Fibroblast of the aortic adventitia (primary cell): ENCODE measurements around the gene RPS24. TPM values are rescaled to one million over a fixed set of nuclear protein-coding genes. Genes with fewer than 3 reads are reported as not detected.

Experiments used
- DNase-seq: peaks from one replicate; pipeline ENCODE4 v3.0.0-alpha.2; 2010; ENCODE audit warnings: low read depth
- H3K4me3 ChIP-seq: 2 replicates; pipeline ENCODE4 v1.5.1; 2011; ENCODE audit warnings: low read depth, mild to moderate bottlenecking, control low read depth, low read length, moderate library complexity
- total RNA-seq: library from RNA; depleted of rRNA; stranded (reverse); fragments of >200 nt; gene quantifications from 2 replicates; pipeline ENCODE4 v1.2.3, GENCODE V29; 2012; ENCODE audit warnings: low replicate concordance
- TF ChIP-seq, protein P1 (sequence below): IDR thresholded peaks from 2 replicates; pipeline ENCODE4 v1.5.1; 2011; ENCODE audit warnings: mild to moderate bottlenecking, low read length, control low read depth, inconsistent platforms; ENCODE audit not compliant: insufficient read depth

RPS24 gene
- total RNA-seq, 1 donor = 3,613 TPM

DNA sequence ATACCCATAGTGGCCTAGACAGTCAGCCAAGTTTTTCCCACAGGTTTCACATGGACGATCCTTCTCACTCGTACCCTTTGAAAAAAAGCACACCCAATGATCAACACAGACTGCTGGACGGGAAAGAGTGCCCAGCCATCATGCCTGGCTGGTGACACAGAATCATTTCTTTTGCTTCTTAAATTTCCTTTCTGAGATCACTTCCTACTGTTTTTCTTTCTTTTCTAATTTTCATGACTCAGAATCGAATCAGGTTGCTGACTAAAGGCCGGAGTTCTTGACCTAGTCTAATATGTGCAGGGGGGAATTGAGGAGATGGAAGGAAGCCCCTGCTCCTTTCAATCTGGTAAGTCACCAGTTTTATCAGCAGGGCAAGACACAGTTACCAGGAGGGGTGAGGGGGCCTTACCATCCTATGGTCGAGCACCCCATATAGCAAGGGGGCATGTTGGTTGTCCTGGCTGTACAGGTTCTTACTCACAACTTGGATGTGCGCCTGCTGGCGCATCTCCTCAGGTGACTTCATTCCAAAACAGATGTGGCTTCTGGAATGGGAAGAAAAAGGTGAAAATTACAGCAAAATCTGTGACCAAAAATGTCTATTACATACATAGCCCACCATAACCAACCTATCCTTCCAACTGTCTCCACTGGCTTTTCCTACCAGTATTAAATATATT lies 7.8 kb upstream of the RPS24 start:
- TF ChIP-seq, protein P1, sequence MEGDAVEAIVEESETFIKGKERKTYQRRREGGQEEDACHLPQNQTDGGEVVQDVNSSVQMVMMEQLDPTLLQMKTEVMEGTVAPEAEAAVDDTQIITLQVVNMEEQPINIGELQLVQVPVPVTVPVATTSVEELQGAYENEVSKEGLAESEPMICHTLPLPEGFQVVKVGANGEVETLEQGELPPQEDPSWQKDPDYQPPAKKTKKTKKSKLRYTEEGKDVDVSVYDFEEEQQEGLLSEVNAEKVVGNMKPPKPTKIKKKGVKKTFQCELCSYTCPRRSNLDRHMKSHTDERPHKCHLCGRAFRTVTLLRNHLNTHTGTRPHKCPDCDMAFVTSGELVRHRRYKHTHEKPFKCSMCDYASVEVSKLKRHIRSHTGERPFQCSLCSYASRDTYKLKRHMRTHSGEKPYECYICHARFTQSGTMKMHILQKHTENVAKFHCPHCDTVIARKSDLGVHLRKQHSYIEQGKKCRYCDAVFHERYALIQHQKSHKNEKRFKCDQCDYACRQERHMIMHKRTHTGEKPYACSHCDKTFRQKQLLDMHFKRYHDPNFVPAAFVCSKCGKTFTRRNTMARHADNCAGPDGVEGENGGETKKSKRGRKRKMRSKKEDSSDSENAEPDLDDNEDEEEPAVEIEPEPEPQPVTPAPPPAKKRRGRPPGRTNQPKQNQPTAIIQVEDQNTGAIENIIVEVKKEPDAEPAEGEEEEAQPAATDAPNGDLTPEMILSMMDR = no peak
- peak; percentile 46 for DNase-seq
- H3K4me3 ChIP-seq = no peak overlapping the region

DNA sequence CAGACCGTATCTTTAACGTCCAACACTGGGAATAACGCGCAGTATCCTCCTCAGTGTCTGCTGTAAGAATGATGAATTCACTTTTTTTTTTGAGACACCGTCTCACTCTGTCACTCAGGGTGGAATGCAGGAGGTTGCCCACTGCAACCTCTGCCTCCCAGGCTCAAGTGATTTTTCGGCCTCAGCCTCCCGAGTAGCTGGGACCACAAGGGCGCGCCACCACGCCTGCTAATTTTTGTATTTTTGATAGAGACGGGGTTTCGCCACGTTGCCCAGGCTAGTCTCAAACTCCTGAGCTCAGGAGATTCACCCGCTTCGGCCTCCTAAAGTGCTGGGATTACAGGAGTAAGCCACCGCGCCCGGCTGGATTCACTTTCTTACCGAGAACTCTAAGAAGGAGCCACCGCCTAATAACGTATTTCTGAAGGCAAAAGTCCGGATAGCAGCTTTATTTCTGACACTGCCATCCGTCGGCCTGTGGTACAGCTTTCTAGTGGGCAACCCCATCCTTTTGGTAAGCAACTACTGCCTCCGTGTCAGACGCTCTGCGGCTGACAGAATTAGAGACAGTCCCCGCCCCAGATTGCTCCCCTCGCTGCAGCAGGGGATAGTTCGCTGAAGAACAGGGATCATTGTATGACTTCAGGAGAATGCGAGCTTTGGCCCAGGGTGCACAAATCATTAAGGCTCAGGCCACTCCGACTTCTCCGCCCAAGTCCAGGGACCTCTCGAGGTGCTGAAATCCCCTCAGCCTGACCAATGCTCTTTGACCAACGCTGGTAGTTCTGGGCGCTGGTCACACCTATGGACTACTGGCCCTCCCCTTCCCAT lies 5.0 kb upstream of the RPS24 start:
- H3K4me3 ChIP-seq = peak overlapping the region; percentile 100
- TF ChIP-seq, protein P1 = no peak
- peak; percentile 60 for DNase-seq

DNA sequence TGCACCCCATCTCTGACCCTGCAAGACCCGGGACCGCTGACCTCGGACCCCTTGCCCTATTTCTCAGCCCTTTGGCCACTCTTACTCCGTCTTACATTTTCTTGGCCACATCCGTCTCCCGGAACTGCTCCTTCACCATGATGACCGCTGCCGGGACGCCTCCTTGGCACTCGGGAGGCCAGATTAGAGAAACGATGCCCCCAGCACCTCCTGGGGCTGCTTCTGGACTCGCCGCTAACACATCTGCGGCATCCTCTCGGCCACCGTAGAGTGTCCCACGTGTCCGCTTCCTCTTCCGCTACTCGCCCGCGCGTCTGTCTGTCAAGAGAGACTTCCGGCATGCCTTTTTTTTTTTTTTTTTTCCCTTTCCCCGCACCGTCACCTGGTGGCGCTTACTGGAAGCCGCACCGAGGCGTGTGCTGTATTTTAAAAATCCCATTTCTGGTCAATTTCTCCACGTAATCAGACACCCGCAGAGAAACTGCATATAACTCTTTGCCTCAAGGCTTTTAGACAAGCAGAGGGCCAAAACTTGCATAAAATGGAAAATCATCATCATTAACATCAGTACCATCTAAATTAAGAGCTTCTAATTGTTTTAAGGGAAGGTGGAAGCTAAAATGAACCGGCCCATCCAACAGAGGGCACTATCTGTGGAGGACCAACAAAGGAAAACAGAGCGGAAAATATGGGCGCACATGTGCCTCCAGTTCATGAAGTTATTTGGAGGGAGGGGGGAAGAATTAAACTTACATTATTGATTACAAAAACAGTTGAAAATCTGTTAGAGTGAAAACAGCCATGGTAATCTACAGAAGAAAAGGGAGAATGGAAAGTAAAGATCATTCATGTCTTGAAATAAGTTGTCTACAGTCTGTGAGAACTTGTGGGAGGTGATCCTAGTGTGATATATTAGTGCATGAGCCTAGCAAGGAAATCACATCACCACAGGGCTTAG lies 4.1 kb upstream of the RPS24 start, which contains the start of gene POLR3A:
Gene POLR3A, minus strand, starts transcription at position 247 of the 958 bp plus-strand sequence. Its CDS starts 108 bp downstream, at position 139.
- peak; percentile 99 for DNase-seq
- peak within 1 kb of the TSS; percentile 100 for H3K4me3 ChIP-seq
- TF ChIP-seq, protein P1 = peak; percentile 74

DNA sequence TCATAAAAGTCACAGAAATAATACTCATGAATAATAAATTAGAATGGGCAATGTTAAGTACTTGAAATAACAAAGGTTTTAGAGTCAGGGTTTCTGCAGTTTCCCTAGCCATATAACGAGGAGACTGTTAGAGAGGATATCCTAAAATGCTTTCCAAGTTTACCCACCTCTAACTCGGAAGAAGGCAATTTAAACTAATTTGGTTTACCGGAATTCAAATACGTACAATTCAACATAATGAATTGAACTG lies 351 bp upstream of the RPS24 start:
- TF ChIP-seq, protein P1 = no peak
- peak overlapping the region; percentile 54 for H3K4me3 ChIP-seq
- no peak for DNase-seq

DNA sequence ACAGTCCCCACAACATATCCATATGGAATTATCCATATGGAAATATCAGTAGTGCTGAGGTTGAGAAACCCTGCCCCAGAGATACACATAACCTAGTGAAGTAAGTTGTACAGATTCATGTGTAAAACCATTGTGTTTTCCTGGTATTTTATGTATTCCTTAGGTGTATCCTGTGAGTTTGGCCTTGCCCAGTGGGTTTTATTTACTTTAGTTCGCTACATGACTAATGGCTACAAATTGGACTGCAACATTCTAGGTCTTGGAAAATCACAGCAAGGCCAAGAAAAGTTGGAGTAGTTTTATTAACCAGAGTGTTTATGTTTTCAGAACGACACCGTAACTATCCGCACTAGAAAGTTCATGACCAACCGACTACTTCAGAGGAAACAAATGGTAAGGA lies 1.4 kb downstream of the RPS24 start:
- TF ChIP-seq, protein P1 = no peak
- DNase-seq = no peak
- peak overlapping the region; percentile 99 for H3K4me3 ChIP-seq

DNA sequence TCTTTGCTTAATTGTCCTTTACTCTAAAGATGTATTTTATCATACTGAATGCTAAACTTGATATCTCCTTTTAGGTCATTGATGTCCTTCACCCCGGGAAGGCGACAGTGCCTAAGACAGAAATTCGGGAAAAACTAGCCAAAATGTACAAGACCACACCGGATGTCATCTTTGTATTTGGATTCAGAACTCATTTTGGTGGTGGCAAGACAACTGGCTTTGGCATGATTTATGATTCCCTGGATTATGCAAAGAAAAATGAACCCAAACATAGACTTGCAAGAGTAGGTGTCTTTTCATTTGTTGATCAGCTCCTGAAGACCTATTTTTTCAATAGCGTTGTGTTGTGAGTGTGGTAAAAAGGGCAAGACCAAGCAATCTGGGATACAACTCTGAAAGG lies 1.8 kb downstream of the RPS24 start:
- no peak for DNase-seq
- TF ChIP-seq, protein P1 = no peak
- peak overlapping the region; percentile 99 for H3K4me3 ChIP-seq
